Measurements from ENCODE around the gene C20orf202.

The C20orf202 gene

DNA sequence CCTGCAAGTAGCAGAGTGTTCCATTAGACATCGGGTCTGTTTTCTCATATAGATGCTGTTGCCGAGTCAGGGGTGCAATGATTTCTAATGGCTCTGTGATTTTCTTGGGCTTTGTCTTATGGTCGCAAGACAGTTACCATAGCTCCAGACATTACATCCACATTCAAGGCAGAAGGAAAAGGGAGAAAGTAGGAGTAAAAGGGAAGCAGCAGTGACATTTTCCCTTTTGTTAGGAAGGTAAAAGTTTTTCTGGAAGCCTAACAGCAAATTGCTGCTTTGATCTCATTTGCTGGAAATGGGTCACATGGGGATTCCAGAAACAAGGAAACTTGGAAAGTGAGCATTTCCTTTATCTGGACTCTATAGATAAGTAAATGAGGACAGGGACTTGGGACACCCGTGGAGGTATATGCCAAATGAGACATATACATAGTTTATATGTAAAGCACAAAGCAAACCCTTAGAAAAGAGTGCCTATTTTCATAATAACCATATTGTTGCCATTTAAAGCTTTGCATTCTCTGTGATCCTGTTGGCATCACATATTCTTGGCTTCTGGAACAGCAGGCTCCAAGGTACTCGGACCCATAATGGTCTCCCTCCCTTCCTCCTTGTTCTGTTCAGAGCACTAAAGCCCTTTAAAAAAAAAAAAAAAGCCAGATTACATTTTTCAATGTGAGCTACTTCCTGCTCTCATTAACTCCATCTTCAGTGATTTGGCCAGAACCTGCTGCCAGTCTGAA is at the start of gene C20orf202:
TSS of gene C20orf202 (plus strand) at position 693 of the 743 bp plus-strand sequence. CDS start 132 bp downstream, outside the sequence.
- Mint-ChIP-seq H3K27me3 (peaks cover 12% of the 10 kb centered on the region), H3K36me3 (no peaks in the 10 kb centered on the region), H3K4me3 (no peak within 1 kb of the TSS), H3K4me1 (no peaks in the 10 kb centered on the region), H3K9me3 (no peaks in the 10 kb centered on the region), H3K27ac (no peak within 1 kb of the TSS)
- no peak for DNase-seq (ENCODE audit: low spot score in 2 of 2)
- no peak for ATAC-seq (ENCODE audit: low read depth)

DNA sequence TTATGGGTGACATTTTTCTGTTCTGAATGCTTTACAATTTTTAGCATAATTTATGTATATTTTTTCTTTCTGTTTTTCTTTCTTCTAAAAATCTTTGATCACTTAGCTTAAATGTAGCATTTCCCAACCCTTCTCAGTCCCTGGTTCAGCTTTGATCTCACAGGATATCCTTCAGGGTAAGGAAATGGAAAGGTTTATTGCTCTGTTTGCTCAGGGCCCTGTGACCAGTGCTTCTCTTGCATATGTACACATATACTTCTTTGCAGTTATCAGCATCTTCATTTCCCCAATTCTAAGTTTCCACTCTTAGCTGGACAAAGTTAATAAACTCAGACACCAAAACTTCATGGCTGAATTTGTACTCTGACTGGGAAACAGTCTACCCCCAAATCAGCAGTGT is 49.0 kb upstream of the C20orf202 start:
- H3K36me3 Mint-ChIP-seq = peaks cover 45% of the 10 kb centered on the region
- no peak for ATAC-seq (ENCODE audit: low read depth)
- peaks cover 8% of the 10 kb centered on the region for H3K9me3 Mint-ChIP-seq

DNA sequence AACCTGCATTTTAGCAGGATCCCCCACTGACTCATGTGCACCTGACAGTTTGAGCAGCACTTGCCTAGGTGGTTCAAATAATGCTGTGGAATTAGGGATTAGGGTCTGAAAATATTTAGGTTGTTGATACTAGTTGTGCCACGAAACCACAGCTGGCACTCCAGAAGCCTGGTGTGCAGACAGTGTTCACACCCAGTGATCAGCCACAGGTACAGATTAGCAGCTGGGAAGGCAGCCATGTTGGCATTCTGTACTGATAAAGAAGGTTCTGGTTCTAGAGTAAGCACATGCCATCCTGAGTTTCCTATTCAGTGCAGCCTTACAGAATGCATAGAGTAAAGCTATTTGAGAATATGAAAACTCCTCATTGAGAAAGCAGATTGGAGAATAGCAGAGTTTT is 48.6 kb upstream of the C20orf202 start:
- no peak for ATAC-seq (ENCODE audit: low read depth)
- no peak for DNase-seq (ENCODE audit: low spot score in 2 of 2)
- Mint-ChIP-seq H3K27ac (no peak overlapping the region), H3K36me3 (peaks cover 45% of the 10 kb centered on the region), H3K9me3 (peaks cover 8% of the 10 kb centered on the region), H3K27me3 (no peaks in the 10 kb centered on the region), H3K4me1 (peaks cover 3% of the 10 kb centered on the region), H3K4me3 (no peak overlapping the region)

More for the DNA sequence above, 49.0 kb upstream of the C20orf202 start:
- Mint-ChIP-seq H3K27me3 (no peaks in the 10 kb centered on the region), H3K4me3 (no peak overlapping the region), H3K4me1 (peaks cover 3% of the 10 kb centered on the region), H3K27ac (no peak overlapping the region)
- no peak for DNase-seq (ENCODE audit: low spot score in 2 of 2)

DNA sequence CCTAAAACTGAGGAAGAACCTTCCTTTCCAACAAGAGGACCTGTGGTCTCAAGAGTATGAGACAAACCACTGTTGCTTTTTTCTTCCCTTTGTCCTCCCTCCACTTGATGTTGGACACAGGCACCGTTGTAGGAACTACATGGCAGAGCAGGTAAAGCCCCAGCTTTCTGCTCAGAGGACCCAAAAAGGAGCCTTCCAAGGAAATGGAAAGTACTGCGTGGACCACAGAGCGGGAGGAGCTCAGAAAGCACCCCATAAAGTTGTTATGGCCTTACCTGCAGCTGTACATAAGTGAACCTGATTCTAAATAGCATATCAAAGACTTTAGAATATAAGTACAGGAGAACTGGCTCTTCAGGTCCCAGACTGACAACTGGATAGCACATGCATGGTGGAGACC is 47.9 kb upstream of the C20orf202 start:
- peaks cover 49% of the 10 kb centered on the region for H3K36me3 Mint-ChIP-seq
- peaks cover 8% of the 10 kb centered on the region for H3K9me3 Mint-ChIP-seq
- ATAC-seq (ENCODE audit: low read depth) (no peak), DNase-seq (ENCODE audit: low spot score in 2 of 2) (no peak)
- H3K4me3 Mint-ChIP-seq = no peak overlapping the region
- no peaks in the 10 kb centered on the region for H3K27me3 Mint-ChIP-seq
- peaks cover 3% of the 10 kb centered on the region for H3K4me1 Mint-ChIP-seq
- H3K27ac Mint-ChIP-seq = no peak overlapping the region

DNA sequence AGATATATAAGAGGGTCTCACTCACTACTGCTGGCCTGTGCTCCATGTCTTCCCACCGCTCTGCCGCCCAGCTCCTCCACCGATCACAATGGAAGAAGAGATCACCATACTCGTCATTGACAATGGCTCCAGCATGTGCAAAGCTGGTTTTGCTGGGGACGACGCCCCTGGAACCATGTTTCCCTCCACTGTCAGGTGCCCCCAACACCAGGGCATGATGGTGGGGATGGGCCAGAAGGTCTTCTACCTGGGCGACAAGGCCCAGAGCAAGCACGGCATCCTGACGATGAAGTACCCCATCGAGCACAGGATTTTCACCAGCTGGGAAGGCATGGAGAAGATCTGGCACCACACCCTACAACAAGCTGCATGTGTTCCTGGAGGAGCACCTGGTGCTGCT is 42.8 kb upstream of the C20orf202 start:
- H3K9me3 Mint-ChIP-seq = peaks cover 8% of the 10 kb centered on the region
- no peak overlapping the region for H3K27ac Mint-ChIP-seq
- no peak overlapping the region for H3K4me3 Mint-ChIP-seq
- H3K36me3 Mint-ChIP-seq = peaks cover 45% of the 10 kb centered on the region
- ATAC-seq (ENCODE audit: low read depth) (no peak), DNase-seq (ENCODE audit: low spot score in 2 of 2) (no peak)
- no peaks in the 10 kb centered on the region for H3K27me3 Mint-ChIP-seq
- H3K4me1 Mint-ChIP-seq = peaks cover 3% of the 10 kb centered on the region

DNA sequence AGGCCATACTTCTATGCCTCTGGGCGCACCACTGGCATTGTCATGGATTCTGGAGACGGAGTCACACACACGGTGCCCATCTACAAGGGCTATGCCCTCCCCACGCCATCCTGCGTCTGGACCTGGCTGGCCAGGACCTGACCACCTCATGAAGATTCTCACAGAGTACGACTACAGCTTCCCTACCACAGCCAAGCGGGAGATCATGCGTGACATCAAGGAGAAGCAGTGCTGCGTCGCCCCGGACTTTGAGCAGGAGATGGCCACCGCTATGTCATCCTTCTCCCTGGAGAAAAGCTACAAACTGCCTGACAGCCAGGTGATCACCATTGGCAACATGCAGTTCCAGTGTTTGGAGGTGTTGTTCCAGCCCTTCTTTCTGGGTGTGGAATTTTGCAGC is 42.3 kb upstream of the C20orf202 start:
- H3K4me3 Mint-ChIP-seq = no peak overlapping the region
- H3K9me3 Mint-ChIP-seq = peaks cover 5% of the 10 kb centered on the region
- peaks cover 48% of the 10 kb centered on the region for H3K36me3 Mint-ChIP-seq

DNA sequence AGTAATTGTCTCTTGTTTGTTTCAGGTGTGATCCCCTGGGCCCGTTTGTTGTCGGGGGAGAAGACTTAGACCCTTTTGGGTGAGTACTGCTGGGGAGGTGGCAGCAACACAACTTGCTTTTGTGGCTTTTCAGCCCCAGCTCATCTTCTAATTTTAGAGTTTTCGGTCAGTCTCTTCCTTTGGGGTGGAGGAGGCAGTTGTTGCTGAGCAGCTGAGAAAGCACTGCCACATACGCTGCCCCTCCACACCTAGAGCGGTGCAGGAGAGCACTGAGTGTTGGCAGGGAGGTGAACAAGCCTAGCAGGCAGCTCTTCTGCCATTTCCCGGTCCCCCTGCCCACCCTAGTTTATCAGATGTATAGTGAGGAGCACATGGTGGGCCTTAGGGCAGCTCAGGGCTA is 40.1 kb upstream of the C20orf202 start:
- H3K4me3 Mint-ChIP-seq = no peak overlapping the region
- H3K9me3 Mint-ChIP-seq = no peaks in the 10 kb centered on the region
- peaks cover 54% of the 10 kb centered on the region for H3K36me3 Mint-ChIP-seq
- no peaks in the 10 kb centered on the region for H3K27me3 Mint-ChIP-seq
- DNase-seq (ENCODE audit: low spot score in 2 of 2) (no peak), ATAC-seq (ENCODE audit: low read depth) (no peak)
- H3K27ac Mint-ChIP-seq = peak overlapping the region; percentile 45
- H3K4me1 Mint-ChIP-seq = peaks cover 3% of the 10 kb centered on the region

More for the DNA sequence above, 42.3 kb upstream of the C20orf202 start:
- Mint-ChIP-seq H3K4me1 (peaks cover 3% of the 10 kb centered on the region), H3K27ac (no peak overlapping the region), H3K27me3 (no peaks in the 10 kb centered on the region)
- ATAC-seq (ENCODE audit: low read depth) (no peak), DNase-seq (ENCODE audit: low spot score in 2 of 2) (no peak)

DNA sequence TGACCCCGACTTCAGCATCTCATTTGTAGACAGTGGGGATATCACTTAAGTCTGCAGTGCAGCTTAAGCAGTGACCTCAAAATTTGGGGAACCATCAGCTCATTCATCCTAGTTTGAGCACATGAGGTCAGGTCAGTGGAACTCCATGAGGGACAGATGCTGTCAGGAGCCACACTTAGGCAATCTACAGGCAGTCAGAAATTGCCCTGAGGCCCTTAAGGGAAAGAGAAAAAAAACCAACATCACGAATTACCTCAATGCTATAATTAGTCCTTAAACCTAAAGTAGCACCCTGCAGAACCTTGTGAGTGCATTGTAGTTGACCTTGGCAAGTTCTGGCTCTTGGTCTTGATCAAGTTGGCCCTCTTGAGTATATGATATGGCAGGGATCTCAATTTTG is 39.6 kb upstream of the C20orf202 start:
- no peaks in the 10 kb centered on the region for H3K9me3 Mint-ChIP-seq
- no peak for ATAC-seq (ENCODE audit: low read depth)

DNA sequence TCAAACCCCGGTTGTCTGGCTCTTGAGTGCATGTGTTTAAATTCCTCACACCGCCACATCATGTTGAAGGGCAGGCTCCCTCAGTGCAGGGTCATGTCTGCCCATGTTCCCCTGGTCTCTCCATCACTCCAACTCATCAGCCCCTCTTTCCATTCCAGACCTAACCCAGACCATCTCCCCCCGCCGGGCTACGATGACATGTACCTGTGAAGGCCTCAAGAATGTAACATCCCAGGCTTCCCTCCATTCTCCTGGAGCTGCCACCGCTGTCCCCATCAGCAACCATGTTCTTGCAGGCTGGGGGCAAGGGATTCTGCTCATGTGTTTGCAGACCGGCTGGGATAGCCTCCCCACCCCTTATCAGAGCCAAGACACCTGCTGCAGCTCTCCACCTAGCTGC is 38.4 kb upstream of the C20orf202 start:
- no peak overlapping the region for H3K4me3 Mint-ChIP-seq
- no peak overlapping the region for H3K27ac Mint-ChIP-seq
- H3K27me3 Mint-ChIP-seq = no peaks in the 10 kb centered on the region
- ATAC-seq (ENCODE audit: low read depth) = no peak
- no peak for DNase-seq (ENCODE audit: low spot score in 2 of 2)
- H3K9me3 Mint-ChIP-seq = no peaks in the 10 kb centered on the region
- peaks cover 68% of the 10 kb centered on the region for H3K36me3 Mint-ChIP-seq
- H3K4me1 Mint-ChIP-seq = peaks cover 3% of the 10 kb centered on the region

More for the DNA sequence above, 39.6 kb upstream of the C20orf202 start:
- DNase-seq (ENCODE audit: low spot score in 2 of 2) = no peak
- H3K27me3 Mint-ChIP-seq = no peaks in the 10 kb centered on the region
- peaks cover 59% of the 10 kb centered on the region for H3K36me3 Mint-ChIP-seq
- H3K27ac Mint-ChIP-seq = no peak overlapping the region
- no peak overlapping the region for H3K4me3 Mint-ChIP-seq
- H3K4me1 Mint-ChIP-seq = peaks cover 3% of the 10 kb centered on the region

DNA sequence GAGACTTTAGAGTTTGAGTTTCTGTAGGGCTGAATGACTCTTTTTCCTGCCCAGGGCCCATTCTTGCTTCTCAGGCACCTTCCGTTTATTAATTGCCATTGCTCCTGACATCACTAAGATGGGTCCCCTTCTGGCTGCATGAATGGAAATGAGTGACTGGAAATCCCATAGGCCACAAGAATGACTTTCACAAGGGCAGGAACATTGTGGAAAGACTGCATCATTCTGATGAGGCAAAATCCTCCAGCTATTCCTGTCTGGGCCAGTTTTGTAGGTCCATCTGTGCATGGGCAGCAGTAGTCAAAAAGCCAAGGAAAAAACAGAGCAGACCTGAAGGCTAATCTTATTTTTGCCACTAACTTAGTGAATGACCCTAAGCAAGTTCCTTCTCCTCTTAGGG is 37.7 kb upstream of the C20orf202 start:
- peaks cover 68% of the 10 kb centered on the region for H3K36me3 Mint-ChIP-seq
- peaks cover 3% of the 10 kb centered on the region for H3K4me1 Mint-ChIP-seq
- H3K27me3 Mint-ChIP-seq = no peaks in the 10 kb centered on the region
- no peak overlapping the region for H3K4me3 Mint-ChIP-seq
- H3K27ac Mint-ChIP-seq = no peak overlapping the region
- DNase-seq (ENCODE audit: low spot score in 2 of 2) = no peak
- no peak for ATAC-seq (ENCODE audit: low read depth)
- H3K9me3 Mint-ChIP-seq = no peaks in the 10 kb centered on the region

DNA sequence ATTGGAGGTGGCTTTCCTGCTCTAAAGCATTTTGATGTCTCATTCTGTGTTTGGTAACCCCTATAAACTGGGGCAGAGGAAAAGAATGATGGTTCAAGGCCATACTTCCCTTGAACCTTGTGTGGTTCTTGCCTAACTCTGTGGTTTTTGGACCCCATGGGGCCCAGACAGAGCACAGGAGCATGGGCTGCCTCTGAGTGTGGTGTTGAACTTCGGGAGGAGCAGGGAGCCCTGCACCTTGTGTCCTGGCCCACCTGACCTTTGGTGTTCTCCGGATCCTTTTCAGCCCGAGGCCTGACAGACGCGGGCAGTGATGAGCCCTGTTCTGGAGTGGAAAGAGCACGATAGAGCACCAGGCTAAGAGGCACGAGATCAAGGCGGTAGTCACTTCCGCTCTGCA is 37.3 kb upstream of the C20orf202 start:
- H3K4me1 Mint-ChIP-seq = peaks cover 3% of the 10 kb centered on the region
- no peak for DNase-seq (ENCODE audit: low spot score in 2 of 2)
- no peak overlapping the region for H3K4me3 Mint-ChIP-seq
- no peak for ATAC-seq (ENCODE audit: low read depth)
- no peaks in the 10 kb centered on the region for H3K9me3 Mint-ChIP-seq
- no peaks in the 10 kb centered on the region for H3K27me3 Mint-ChIP-seq
- peaks cover 66% of the 10 kb centered on the region for H3K36me3 Mint-ChIP-seq
- H3K27ac Mint-ChIP-seq = no peak overlapping the region

DNA sequence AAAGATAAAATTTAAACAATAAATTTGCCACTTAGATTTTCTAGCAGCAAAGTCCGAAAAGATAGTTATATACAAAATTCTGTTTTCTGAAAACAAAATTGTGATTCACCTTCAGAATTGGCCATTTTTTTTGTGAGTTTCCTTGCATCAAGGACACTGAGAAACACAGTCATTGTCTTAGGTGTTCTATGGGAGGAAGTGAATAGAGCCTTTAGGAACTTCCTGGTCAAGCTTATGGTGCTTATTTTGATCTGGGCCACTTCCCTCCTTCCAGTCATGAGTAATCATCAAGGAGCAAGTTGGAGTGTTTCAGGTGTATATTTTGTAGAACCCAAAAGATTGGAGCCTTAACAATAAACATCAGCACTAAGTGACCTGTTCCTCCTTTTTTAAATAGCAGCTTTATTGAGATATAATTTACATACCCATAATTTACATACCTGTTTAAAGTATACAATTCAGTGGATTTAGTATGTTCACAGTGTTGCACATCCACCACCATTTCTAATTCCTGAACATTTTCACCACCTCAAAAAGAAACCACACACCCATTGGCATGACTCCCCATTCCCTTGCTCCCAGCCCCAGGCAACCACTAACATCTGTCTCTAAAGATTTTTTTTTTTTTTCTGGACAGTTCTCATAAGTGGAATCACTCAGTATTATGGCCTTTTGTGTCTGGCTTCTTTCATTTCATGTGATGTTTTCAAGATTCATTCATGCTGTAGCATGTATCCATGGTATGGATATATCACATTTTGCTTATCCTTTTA is 36.1 kb upstream of the C20orf202 start:
- no peaks in the 10 kb centered on the region for H3K9me3 Mint-ChIP-seq
- no peaks in the 10 kb centered on the region for H3K27me3 Mint-ChIP-seq
- no peak overlapping the region for H3K27ac Mint-ChIP-seq
- H3K36me3 Mint-ChIP-seq = peaks cover 62% of the 10 kb centered on the region
- peaks cover 3% of the 10 kb centered on the region for H3K4me1 Mint-ChIP-seq
- ATAC-seq (ENCODE audit: low read depth) = no peak
- H3K4me3 Mint-ChIP-seq = no peak overlapping the region
- no peak for DNase-seq (ENCODE audit: low spot score in 2 of 2)

DNA sequence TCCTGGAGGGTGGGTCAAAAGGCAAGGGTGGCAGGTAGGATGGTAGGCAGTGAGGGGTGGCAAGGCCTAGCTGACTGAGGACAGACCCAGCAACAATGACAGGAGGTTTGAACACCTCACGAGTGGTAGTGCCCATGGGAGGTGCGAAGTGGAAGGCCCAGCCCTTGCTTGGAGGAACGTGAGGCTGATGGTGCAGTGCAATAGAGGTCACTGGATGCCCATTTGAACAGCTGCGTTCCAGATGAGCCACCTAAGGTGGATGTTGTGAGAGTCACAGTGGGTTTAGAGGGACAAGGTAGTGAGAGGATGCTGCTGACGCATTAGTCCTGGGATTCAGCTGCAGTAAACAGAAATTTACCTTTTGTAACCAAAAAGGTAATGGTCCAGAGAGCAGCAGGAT is 34.0 kb upstream of the C20orf202 start:
- H3K4me1 Mint-ChIP-seq = peaks cover 3% of the 10 kb centered on the region
- H3K27ac Mint-ChIP-seq = no peak overlapping the region
- no peak overlapping the region for H3K4me3 Mint-ChIP-seq
- H3K27me3 Mint-ChIP-seq = no peaks in the 10 kb centered on the region
- DNase-seq (ENCODE audit: low spot score in 2 of 2) = no peak
- H3K36me3 Mint-ChIP-seq = peaks cover 57% of the 10 kb centered on the region
- no peaks in the 10 kb centered on the region for H3K9me3 Mint-ChIP-seq
- no peak for ATAC-seq (ENCODE audit: low read depth)

DNA sequence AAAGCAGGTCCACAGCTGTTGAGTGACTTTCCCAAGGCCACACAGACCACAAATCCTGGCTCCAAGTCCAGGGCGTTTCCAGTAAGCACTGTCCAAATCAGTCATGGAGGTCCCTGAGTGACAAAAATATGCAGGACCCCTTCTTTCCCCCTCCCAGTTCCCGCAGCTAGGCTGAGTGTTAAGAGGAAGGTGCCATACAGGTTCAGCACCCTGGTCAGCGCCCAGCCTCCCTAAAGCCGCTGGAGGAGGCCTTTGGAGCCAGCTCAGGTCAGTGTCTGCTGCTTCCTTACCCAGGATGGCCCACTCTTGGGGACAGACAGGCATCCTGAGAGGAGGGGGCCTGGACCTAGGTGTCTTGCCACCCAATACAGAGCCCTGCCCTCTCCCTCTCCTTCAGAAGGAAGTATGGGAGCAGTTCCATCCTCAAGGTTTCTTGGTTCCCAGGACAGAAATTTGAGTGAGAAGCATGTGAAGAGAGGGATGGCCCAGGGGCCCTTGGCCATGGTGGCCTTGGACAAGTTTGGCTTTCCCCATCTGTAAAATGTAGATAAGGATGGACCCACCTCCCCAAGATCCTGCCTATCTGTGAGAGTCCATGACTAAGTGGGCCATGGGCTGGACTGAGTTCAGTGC is 31.7 kb upstream of the C20orf202 start:
- no peak for DNase-seq (ENCODE audit: low spot score in 2 of 2)
- no peaks in the 10 kb centered on the region for H3K9me3 Mint-ChIP-seq
- H3K36me3 Mint-ChIP-seq = peaks cover 41% of the 10 kb centered on the region
- no peaks in the 10 kb centered on the region for H3K4me1 Mint-ChIP-seq
- H3K27me3 Mint-ChIP-seq = no peaks in the 10 kb centered on the region
- H3K4me3 Mint-ChIP-seq = no peak overlapping the region
- no peak overlapping the region for H3K27ac Mint-ChIP-seq
- no peak for ATAC-seq (ENCODE audit: low read depth)

Data from memory B cell (primary cell).